Measurements from ENCODE around the gene HOXC4. TPM values are rescaled to one million over a fixed set of nuclear protein-coding genes. Genes with fewer than 3 reads are reported as not detected.
A peak's percentile ranks its signal among the peaks of the same experiment; 100 is the strongest.

The HOXC4 gene
- total RNA-seq, 2 donors from 2014 or later, result 0.16 TPM; not detected in 1

DNA sequence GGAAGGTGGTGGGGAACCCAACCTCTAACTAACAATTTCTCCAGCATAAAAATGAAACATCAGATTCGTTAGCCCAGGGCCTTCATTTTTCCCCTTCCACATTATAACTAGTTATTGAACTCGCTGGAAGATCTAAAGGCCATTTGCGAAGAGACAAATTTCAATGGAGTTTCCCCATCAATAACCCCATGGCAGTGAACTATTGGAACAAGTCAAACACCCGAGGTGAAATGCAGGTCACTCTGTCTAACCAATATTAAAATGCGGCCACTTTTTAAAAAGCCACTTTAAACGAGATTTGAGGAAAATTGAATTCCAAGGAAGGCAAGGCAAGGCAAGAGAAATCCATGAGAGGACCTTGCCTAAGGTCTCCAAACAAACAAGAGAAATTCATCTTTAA, 4.5 kb upstream of the HOXC4 start:
- Mint-ChIP-seq H3K27ac (no peak overlapping the region), H3K36me3 (ENCODE audit: low read depth) (no peaks in the 10 kb centered on the region), H3K27me3 (peaks cover 87% of the 10 kb centered on the region), H3K4me3 (no peak overlapping the region), H3K4me1 (peaks cover 6% of the 10 kb centered on the region), H3K9me3 (no peaks in the 10 kb centered on the region)
- ATAC-seq (replicated peaks), result no peak

DNA sequence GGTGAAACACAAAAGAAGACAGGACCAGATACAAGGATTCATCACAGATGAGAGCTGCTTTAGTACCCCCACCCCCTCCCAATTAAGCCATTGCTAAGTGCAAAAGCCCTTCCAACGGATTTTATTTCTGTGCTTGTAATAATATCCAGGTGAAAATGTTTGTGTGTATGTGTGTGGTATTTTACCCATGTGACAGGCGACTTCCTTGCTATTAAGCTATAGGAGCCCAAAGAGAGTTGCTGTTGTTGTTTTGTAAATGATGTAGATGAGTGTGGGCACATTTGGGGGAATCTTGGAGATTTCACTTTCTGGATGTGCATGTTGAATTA, 3.2 kb upstream of the HOXC4 start:
- ATAC-seq (replicated peaks), result no peak
- peaks cover 85% of the 10 kb centered on the region for H3K27me3 Mint-ChIP-seq
- peaks cover 11% of the 10 kb centered on the region for H3K4me1 Mint-ChIP-seq
- no peaks in the 10 kb centered on the region for H3K36me3 Mint-ChIP-seq (ENCODE audit: low read depth)
- no peaks in the 10 kb centered on the region for H3K9me3 Mint-ChIP-seq
- H3K27ac Mint-ChIP-seq, result no peak overlapping the region
- H3K4me3 Mint-ChIP-seq, result no peak overlapping the region

DNA sequence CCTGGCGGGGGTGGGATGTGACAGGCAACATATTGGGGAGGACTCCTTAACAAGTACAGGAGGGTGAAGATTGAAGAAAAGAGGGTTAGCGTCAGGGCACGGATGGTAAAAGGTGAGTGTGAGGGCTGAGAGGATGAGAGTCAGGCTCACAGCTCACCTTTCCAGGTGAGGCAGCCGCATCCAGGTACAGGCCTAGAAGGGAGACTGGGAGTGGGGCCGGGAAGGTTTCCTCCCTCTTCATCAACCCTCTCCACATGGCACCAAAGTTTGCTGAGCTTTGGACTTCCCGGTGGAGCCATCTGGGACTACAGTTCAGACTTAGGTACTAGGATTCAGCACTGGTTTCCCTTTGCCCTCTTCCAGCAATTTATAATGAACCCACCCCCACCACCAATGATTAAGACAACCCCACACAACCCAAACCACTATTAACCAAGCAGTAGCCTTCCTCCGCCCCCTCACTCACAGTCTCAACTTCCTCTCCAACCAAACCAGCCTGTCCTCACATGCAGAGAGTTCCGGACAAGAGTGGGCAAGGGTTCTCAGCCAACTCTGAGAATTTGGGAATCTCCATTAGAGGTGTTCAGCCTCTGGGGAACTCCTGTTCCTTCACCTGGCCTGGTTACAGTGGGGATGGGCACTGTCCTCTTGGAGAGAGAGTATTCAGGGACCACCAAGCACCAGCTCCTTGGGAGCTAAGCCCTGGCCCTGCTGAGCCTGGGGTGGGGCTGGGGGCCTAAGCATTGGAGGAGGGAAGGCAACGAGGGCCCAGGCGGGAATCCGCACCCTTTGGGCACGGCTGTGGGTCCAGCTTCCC, 2.4 kb upstream of the HOXC4 start:
- Mint-ChIP-seq H3K27ac (no peak overlapping the region), H3K36me3 (ENCODE audit: low read depth) (no peaks in the 10 kb centered on the region), H3K9me3 (no peaks in the 10 kb centered on the region), H3K4me3 (no peak overlapping the region), H3K27me3 (peaks cover 83% of the 10 kb centered on the region), H3K4me1 (peaks cover 11% of the 10 kb centered on the region)
- ATAC-seq (replicated peaks), result no peak

DNA sequence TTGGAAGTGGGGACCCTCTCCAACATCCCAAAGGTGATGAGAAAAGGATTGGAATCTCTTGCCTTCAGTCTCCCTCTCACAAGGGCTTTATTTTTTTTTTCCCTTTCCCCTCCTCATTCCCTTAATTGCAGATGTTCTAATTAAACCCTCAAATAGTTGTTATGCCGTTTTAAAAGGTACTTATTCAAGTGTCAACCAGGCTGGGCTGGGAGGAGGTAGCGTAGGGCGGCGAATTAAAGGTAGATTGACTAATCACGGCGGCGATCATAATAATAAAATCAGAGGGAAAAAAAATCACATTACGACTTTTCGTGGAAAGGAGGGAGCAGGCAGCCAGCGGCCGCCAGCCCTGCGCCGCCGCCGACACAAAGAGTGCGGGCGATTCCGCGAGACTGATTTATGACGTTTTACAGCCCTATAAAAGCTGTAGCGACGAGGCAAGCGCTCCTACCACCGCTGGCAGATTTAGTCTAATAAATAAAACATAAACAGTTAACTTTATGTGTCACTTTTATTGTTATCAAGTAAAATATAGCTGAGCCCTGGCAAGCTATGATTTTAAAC, 1.7 kb upstream of the HOXC4 start:
- ATAC-seq (replicated peaks), result no peak
- no peak overlapping the region for H3K27ac Mint-ChIP-seq
- no peaks in the 10 kb centered on the region for H3K36me3 Mint-ChIP-seq (ENCODE audit: low read depth)
- H3K4me3 Mint-ChIP-seq, result no peak overlapping the region
- H3K9me3 Mint-ChIP-seq, result no peaks in the 10 kb centered on the region
- H3K27me3 Mint-ChIP-seq, result peaks cover 79% of the 10 kb centered on the region
- H3K4me1 Mint-ChIP-seq, result peaks cover 11% of the 10 kb centered on the region

DNA sequence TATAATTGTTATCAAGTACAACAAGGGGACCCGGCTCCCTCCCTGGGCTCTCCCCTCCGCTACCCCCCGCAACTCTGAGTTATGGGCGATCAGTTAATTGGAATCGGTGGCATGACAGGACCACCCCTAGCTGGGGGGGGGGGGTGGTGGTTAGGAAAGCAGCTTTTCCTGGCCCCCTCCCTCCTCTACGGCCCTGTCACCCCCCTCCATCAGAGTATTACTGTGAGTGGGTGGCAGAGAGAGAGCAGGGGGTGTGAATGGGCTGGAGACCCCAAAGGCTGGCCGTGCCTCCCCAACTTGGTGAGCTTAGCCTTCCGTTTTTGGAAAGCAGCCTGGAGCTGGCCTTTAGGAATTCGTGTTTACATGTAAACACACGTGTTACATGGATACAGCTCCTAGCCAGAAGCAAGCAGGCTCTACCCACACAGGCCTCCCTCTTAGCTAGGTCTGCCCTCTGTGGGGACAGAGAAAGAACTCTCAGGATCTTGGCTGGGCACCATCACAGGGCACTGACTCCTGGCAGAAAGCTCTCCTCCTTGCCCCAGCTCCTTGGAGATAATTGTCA, 1.1 kb upstream of the HOXC4 start:
- peaks cover 11% of the 10 kb centered on the region for H3K4me1 Mint-ChIP-seq

DNA sequence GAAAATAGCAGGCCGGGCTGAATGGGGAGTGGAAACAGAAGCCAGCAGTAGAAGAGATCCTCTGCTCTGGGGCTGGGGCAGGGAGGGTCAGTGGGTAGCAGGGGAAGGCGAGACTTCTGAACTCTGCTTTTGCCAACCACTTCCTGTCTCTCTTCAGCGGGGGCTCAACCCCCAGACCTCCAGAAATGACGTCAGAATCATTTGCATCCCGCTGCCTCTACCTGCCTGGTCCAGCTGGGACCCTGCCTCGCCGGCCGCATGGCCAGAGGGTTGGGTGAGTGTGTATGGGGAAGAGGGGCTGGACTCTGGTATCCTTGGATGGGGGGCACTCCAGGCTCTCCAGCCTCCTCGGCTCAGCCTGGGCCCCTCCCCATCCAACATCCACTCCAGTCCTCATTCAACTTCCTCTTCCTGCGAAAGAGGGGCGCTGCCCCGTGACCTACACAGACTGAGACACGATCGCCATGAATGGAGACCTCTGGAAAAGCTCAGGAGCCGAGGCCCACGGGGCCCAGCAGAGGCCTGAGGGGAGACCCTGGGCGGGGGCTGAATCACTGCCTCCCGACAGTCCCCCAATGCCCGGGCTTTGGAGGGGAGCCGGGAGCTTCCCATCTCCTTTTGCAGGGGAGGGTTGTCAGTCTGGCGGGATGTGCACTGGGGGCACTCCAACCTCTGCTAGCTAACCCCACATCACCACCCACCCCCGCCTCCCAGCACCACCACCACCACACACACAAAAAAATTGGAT, 458 bp upstream of the HOXC4 start:
- H3K9me3 Mint-ChIP-seq, result no peaks in the 10 kb centered on the region
- peaks cover 81% of the 10 kb centered on the region for H3K27me3 Mint-ChIP-seq
- peaks cover 11% of the 10 kb centered on the region for H3K4me1 Mint-ChIP-seq
- ATAC-seq (replicated peaks), result no peak
- no peaks in the 10 kb centered on the region for H3K36me3 Mint-ChIP-seq (ENCODE audit: low read depth)
- no peak overlapping the region for H3K27ac Mint-ChIP-seq
- peak overlapping the region; percentile 57 for H3K4me3 Mint-ChIP-seq

More for the DNA sequence above, 1.1 kb upstream of the HOXC4 start:
- H3K27ac Mint-ChIP-seq, result no peak overlapping the region
- H3K36me3 Mint-ChIP-seq (ENCODE audit: low read depth), result no peaks in the 10 kb centered on the region
- peak overlapping the region; percentile 57 for H3K4me3 Mint-ChIP-seq
- no peak for ATAC-seq (replicated peaks)
- H3K27me3 Mint-ChIP-seq, result peaks cover 83% of the 10 kb centered on the region
- H3K9me3 Mint-ChIP-seq, result no peaks in the 10 kb centered on the region

DNA sequence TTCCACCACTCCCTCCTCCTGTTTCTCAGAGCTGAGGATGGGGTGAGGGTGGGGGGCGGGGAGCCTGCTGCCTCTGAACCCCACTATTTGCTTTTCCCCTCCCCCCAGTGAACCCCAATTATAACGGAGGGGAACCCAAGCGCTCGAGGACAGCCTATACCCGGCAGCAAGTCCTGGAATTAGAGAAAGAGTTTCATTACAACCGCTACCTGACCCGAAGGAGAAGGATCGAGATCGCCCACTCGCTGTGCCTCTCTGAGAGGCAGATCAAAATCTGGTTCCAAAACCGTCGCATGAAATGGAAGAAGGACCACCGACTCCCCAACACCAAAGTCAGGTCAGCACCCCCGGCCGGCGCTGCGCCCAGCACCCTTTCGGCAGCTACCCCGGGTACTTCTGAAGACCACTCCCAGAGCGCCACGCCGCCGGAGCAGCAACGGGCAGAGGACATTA, 1.1 kb downstream of the HOXC4 start:
- Mint-ChIP-seq H3K4me3 (peak overlapping the region; percentile 57), H3K9me3 (no peaks in the 10 kb centered on the region), H3K4me1 (peaks cover 11% of the 10 kb centered on the region), H3K27me3 (peaks cover 81% of the 10 kb centered on the region), H3K36me3 (ENCODE audit: low read depth) (no peaks in the 10 kb centered on the region), H3K27ac (no peak overlapping the region)
- ATAC-seq (replicated peaks), result no peak

DNA sequence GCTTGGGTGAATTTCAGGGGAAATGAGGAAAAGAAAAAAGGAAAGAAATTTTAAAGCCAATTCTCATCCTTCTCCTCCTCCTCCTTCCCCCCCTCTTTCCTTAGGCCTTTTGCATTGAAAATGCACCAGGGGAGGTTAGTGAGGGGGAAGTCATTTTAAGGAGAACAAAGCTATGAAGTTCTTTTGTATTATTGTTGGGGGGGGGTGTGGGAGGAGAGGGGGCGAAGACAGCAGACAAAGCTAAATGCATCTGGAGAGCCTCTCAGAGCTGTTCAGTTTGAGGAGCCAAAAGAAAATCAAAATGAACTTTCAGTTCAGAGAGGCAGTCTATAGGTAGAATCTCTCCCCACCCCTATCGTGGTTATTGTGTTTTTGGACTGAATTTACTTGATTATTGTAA, 1.9 kb downstream of the HOXC4 start:
- no peak overlapping the region for H3K4me3 Mint-ChIP-seq
- no peak for ATAC-seq (replicated peaks)
- no peaks in the 10 kb centered on the region for H3K36me3 Mint-ChIP-seq (ENCODE audit: low read depth)
- no peaks in the 10 kb centered on the region for H3K9me3 Mint-ChIP-seq
- no peak overlapping the region for H3K27ac Mint-ChIP-seq
- peaks cover 11% of the 10 kb centered on the region for H3K4me1 Mint-ChIP-seq
- H3K27me3 Mint-ChIP-seq, result peaks cover 77% of the 10 kb centered on the region

DNA sequence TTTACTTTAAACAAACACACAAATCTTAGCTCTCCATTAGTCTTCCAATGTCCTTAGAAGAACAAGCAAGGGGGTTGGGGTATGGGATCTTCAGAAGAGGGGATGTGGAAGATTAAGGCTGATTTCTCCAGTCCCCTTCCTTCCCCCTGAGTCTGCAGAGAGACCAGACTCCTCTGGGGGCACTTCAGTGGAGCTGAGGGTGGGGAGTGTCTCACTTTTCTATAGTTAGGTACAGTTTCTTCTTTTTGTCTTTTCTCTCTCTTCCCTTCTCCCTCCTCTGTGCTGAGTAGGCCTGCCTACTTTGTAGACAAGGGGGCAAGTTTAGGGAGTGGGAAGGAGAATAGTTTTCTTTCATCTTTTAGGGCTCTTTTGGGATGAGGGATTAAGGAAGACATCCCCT, 2.5 kb downstream of the HOXC4 start:
- Mint-ChIP-seq H3K4me3 (no peak overlapping the region), H3K27me3 (peaks cover 77% of the 10 kb centered on the region), H3K4me1 (peaks cover 11% of the 10 kb centered on the region)

DNA sequence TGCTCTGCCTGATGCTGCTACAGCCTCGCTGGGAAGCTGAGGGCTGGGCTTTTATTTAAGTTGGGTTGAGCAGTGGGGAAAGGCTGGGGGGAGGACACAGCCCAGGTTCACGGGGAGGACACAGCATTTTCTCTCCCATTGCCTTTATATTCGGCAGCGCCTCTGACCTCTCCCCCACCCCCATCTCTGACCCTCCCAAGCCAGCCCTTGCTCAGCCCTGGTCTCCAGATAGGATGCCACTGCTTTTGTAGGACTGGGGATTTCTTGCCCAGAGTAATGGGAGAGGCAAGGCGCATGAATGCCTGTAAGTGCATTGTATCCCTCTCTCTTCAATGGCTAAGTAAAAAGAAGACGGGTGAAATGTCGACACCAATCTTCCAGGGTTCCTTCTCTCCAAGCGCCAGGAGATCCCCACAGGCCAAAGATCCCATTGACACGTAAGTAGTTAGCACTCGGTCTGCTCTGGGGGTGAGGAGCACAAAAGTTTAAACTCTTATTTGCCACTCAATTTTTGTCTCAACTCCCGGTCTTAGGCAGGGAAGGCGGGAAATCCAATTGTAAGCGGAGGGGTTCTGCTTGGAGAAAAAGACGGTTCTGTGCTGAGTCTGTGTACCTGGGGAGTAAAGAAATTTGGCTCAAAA, 4.6 kb downstream of the HOXC4 start:
- Mint-ChIP-seq H3K4me1 (peaks cover 5% of the 10 kb centered on the region), H3K36me3 (ENCODE audit: low read depth) (no peaks in the 10 kb centered on the region), H3K4me3 (no peak overlapping the region), H3K27me3 (peaks cover 78% of the 10 kb centered on the region), H3K27ac (no peak overlapping the region), H3K9me3 (no peaks in the 10 kb centered on the region)
- no peak for ATAC-seq (replicated peaks)

More for the DNA sequence above, 2.5 kb downstream of the HOXC4 start:
- H3K36me3 Mint-ChIP-seq (ENCODE audit: low read depth), result no peaks in the 10 kb centered on the region
- no peak overlapping the region for H3K27ac Mint-ChIP-seq
- H3K9me3 Mint-ChIP-seq, result no peaks in the 10 kb centered on the region
- ATAC-seq (replicated peaks), result no peak

DNA sequence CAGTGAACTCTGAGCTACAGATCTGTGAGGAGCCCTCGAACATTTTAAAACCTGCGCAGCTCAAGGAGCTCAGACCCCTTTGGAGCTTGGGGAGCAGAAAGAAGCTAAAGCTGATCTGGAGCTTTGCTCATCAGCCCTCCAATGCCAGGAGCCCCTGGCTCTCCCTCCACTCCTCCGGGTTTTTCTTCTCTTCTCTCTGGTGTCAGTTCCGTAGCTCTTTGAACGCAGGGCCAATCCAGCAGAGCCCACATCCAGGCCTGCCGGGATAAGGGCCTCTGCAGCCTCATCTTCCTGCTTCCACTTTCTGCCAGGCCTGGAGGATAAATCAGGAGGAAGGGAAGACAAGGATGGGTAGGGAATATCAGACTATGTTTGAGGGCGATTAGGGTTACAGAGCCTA, 6.0 kb downstream of the HOXC4 start:
- Mint-ChIP-seq H3K27me3 (peaks cover 76% of the 10 kb centered on the region), H3K4me3 (no peak overlapping the region), H3K27ac (no peak overlapping the region), H3K9me3 (no peaks in the 10 kb centered on the region), H3K36me3 (ENCODE audit: low read depth) (no peaks in the 10 kb centered on the region), H3K4me1 (peaks cover under 1% of the 10 kb centered on the region)
- no peak for ATAC-seq (replicated peaks)

DNA sequence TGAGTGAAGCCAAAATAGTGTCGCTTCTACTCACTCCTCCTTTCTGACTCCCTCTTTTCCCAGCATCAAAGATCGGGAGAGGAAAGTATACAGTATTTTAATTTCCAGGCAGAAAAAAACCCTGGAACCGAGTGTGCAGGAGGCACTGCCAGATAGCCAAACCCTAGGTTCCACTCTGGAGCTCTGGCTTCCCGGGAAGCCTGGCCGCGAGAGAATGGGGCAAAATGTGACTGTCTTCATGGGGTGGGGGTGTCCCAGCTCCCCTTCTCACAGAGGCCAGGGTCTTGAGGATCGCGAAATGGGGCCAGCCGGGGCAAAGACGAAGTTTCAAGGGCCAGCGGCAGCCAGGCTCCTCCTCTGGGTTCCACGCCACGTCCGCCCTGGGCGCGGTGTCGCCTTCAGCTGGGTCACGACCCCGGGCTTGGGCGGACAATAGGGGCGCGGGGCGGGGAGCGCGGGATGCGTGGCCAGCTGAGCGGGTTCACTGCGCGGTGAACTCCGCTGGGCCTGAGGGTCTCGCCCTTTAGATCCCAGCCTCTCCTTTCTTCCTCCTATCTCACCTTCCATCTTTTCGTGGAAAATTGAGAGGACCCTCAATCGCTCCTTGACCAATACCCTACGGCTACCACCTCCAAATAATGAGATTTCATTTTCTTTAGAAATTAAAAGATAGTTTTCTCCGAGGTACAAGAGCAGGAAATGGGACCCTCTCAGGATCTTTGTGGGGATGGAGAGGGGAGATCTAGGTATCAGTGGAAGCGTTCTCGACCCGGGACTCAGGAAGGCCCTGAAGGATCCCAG, 6.7 kb downstream of the HOXC4 start:
- Mint-ChIP-seq H3K27ac (no peak overlapping the region), H3K27me3 (peaks cover 71% of the 10 kb centered on the region), H3K9me3 (no peaks in the 10 kb centered on the region), H3K4me3 (no peak overlapping the region), H3K4me1 (no peaks in the 10 kb centered on the region), H3K36me3 (ENCODE audit: low read depth) (no peaks in the 10 kb centered on the region)
- no peak for ATAC-seq (replicated peaks)

DNA sequence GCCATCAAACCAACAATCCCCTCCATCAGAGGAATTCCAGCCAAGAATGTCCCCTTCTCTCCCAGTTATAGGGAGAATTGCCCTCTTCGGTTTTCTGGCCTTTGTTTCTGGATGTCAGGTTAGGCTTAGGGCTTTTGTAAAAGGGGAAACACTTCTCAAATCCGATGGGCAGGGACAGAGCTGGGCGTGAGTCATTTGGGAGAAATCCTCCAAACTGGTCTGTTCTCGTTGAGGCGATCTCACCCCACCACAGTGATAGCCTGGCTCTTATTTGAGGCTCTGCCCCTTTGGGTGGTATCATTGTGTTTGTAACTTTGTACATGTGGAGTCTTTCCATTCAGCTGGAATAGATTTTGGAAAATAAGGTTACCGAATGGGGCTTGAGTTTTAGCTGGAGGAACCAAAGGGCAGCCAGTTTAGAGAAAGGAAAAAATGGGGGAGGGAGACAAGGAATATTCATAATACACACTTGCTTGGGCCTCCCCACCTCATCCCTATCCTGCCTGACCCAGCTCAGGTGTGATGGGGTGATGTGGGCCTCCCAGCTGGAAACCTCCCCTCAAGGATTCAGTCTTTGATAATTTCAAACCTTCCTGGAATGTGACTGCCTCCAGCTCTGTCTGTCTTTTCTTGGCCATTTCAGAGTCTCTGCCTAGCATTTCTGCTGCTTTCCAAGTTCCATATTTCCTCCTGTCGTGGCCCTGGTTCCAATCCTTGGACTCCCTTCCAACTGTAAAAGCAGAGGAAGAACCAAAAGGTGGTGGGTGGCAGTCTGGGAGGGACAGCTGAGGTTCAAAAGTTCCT, 7.5 kb downstream of the HOXC4 start:
- no peak for ATAC-seq (replicated peaks)
- no peaks in the 10 kb centered on the region for H3K9me3 Mint-ChIP-seq
- H3K4me1 Mint-ChIP-seq, result no peaks in the 10 kb centered on the region
- H3K36me3 Mint-ChIP-seq (ENCODE audit: low read depth), result no peaks in the 10 kb centered on the region
- peaks cover 69% of the 10 kb centered on the region for H3K27me3 Mint-ChIP-seq
- H3K4me3 Mint-ChIP-seq, result no peak overlapping the region
- no peak overlapping the region for H3K27ac Mint-ChIP-seq

Measured in activated T-helper 17 cell treated with anti-CD3 and anti-CD28 coated beads, Interleukin-2, amount 50 U/mL, for 72 hours (primary cell).